Activated CD8-positive, alpha-beta memory T cell treated with anti-CD3 and anti-CD28 coated beads for 4 hours (primary cell): Measurements from ENCODE around the gene COQ7.
A peak's percentile ranks its signal among the peaks of the same experiment; 100 is the strongest.

Experiments used
- DNase-seq, 2 donors: peaks; one replicate each; pipeline ENCODE4 v3.0.0-alpha.2; 2020; ENCODE audit warnings: low read depth in 2 of 2

Gene COQ7

DNA sequence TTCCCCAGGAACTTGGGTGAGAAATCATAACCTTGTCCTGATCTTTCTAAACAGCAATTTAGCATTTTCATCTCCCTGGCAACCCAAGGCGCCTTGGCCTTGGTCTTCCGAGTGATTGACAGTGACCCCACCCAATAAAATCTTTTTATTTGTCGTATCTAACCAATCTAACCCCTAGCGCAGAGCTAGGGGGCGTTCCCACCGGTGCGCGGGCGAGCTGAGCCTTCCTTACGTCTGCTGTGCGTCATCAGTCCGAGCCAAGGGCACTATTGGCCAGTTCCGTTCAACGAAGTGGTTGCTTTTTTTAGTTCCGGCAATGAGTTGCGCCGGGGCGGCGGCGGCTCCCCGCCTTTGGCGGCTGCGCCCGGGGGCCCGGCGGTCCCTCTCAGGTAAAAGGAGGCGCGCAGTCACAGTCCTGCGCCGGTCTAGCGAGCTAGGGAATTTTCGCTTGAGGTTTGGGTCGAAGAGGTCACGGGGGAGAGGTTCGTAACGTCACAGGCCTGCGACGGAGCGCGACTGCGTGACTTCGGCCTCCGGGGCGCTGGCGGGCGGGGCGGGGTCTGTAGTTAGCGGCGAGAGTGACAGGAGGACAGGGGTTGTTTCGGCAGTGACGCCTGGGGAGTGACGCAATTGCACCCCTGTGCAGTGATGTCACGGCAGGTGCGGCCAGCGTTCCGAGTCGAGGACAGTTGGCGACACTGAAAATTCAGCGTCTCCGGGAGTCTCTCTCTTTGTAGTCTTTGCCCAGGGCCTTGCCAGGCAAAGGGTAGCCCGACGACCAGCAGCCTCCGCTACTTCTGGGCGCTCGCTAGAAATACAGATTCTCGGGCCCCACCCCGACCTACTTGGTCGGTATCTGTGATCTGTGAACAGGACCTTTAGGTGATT, at the start of gene COQ7:
Gene COQ7, plus strand, starts transcription at position 266 of the 888 bp plus-strand sequence. Its CDS starts 51 bp downstream, at position 317.
- DNase-seq = peak; percentile 95 to 97

DNA sequence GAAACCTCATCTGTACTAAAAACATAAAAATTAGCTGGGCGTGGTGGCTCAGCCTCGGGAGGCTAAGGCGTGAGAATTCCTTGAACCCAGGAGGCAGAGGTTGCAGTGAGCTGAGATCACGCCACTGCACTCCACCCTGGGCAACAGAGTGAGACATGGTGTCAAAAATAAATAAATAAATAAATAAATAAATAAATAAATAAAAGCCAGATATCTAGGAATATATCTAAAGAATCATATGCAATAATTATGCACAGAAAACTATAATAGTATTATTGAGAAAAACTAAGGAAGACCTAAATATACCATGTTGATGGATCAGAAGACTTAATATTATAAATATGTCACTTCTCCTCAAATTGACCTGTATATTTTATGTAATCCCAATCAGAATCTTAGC, 46.7 kb upstream of the COQ7 start:
- no peak for DNase-seq

DNA sequence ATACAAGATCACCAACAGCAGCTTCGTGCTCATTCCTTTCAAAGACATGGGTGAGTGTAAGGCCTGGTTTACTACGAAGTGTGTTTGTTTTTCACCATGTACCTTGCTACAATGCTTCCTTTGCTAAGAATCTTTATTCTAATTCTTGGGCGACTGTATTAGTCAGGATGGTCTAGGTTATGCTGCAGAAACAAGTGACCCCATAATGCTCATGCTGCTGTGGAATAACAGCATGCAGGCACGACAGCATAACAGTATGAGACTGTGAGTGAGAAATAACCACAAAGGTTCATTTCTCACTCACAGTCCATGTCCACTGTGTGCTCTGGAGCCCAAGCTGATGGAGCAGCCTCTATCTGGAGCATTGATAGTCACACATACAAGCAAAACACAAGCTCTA, 45.7 kb upstream of the COQ7 start:
- no peak for DNase-seq

DNA sequence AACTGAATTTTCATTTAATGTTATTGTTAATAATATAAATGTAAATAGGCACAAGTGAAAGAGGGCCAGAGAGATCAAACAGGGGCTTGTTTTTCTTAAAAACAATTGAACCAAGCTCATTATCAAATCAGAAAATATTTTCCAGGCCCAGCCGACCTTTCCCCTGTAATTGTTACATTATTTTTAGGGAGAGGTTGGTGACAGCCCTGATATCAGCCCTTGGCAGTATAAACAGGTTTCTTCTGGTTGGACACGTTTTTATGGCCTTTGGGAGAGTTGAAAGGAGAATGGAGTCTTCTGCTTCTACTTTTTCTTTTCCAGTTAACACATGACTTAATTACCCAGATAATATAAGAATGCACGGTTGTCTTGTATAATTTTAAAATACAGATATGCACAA, 40.0 kb upstream of the COQ7 start:
- no peak for DNase-seq

DNA sequence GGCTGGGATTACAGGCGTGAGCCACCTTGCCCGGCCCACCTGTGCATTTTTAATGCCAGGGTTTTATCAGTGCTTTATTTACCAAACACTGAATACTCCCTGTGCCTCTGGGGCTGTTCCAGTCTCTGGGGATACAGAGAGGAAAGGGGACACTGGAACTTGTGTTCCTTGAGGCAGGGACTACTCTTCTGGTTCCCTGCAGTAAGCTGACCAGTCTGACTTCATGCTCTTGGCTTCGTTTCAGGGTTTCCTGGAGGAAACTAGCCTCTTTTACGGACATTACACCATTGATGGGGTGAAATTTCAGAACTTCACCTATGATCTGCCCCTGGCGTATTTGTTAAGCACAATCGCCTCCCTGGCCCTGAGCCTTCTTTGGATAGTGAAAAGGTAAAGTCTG, 37.4 kb upstream of the COQ7 start:
- DNase-seq = no peak

DNA sequence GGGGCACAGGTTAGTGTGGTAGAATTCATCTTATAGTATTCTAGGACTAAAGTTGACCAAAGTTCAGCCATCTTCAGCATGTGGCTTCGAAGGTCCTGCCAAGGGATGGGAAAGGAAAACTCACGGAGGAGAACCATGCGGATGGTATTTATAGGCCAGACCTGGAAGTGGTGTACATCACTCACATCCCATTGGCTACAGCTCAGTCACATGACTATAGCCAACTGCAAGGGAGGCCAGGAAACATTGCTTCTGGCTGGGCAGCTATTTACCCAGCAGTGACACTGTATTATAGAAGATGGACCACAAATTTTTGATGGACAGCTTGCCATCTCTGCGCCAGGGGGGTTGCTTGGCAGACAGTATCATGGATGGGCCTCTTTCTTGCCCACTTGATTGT, 35.7 kb upstream of the COQ7 start:
- DNase-seq = no peak

DNA sequence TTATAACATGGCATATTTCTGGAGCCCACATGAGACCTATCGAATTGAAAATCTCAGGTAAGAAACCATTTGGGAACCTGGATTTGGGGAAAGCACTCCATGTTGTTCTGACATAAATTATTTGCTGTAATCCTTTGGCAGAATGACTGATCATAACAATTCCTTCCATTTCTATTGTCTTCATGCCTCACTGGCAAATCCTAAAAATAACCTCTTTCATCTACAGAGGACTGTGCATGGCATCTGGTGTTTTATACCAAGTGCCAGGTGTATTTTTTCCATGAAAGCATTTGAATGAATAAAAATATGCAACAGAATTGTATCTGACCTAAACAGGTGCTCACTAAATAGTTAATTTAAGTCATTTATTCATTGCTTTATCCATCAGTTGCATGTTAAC, 33.7 kb upstream of the COQ7 start:
- no peak for DNase-seq

DNA sequence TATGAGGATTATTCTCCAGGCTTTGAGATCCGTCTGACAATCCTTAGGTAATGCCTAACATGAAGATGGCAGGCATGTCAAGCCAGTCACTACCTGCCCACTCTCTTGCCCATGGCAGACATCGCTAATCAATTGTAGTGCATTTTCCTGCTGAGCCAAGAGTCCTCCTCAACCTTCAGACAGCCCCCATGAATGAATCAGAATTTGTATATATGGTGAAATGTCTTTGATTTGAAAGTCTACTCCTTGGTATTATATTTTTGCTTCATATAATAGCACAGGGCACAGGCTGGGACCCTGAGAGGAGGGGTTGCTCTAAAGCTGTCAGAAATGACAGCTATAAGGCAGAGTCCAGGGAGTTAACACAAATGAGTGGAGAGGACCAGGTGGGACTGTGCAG, 27.0 kb upstream of the COQ7 start:
- no peak for DNase-seq

DNA sequence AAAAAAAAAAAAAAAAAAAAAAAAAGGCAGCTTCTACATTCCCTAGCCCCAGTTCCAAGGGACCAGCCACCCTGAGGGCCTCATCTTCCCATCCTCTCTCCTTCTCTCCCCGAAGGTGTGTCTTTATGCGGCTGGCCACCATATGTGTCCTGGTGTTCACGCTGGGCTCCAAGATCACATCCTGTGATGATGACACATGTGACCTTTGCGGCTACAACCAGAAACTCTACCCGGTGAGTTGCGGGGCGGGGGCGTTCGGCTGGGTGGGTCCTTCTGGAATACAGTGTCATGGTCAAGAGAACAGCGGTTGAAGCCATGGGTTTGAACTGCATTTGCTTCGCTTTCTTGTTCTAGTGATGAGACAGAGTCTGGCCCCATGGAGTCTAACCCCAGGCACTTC, 22.6 kb upstream of the COQ7 start:
- DNase-seq = no peak

DNA sequence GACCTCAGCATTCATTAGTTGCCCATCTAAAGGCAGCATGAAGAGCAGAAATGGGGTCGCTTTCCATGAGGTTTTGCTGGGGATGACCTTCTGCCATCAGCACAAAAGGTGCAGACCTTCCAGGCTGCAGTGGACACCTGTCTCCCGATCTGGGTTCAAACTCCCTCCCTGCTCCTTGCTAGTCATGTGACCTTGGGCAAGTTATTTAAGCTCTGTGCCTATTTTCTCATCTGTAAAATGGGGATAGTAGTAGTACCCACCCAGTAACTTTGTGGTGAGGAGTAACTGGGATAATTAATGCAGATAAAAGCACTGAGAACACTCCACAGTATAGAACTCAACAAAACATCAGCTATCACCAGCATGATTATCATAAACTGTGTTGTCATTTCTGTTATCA, 21.4 kb upstream of the COQ7 start:
- no peak for DNase-seq

DNA sequence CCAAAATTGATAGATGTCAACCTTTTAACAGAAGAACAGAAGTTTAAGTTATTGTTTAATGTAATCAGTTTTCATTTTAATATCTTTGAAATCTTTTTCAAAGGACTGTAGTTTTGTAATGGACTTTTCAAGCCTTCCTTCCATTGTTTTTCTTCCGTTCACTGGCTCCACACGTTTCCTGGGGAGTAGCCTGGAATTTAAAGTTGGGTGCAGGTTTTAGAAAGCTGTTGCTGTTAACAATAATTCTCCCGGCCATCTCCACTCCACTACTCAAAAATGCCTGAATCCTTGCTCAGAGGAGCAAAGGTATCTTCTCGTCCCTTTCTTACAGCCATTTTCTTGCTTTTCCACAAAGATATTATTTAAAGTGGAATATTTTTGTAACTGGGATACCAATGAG, 4.7 kb upstream of the COQ7 start:
- DNase-seq = no peak

DNA sequence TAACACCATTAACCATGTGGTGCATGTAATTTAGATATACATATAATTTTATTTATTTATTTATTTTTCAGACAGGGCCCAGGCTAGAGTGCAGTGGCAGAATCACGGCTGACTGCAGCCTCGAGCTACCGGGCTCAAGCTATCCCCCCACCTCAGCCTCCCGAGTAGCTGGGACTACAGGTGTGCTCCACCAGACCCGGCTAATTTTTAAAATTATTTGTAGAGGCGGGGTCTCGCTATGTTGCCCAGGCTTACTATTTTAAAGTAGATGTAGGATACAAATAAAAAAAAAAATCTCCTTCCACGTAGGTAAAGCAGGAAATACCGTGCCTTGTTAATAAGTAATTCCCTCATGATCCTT, 446 bp upstream of the COQ7 start:
- no peak for DNase-seq

DNA sequence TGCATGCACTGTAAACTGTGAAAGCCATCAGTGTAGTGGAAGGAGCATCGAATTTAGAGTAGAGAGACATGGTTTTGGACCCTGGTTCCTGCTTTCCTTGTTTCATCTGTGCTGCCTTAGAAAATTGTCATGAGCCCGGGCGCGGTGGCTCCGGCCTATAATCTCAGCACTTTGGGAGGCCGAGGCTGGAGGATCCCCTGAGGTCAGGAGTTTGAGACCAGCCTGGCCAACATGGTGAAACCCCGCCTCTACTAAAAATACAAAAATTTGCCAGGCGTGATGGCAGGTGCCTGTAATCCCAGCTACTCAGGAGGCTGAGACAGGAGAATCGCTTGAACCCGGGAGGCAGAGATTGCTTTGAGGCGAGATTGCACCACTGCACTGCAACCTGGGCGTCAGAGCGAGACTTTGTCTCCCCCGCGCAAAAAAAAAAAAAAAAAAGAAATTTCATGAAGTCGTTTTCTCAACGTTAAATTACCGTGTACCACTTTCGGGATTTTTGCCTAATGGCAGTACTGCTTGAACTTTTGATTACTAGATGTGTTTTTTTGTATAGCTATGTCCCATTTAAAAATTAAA, 912 bp downstream of the COQ7 start:
- no peak for DNase-seq

DNA sequence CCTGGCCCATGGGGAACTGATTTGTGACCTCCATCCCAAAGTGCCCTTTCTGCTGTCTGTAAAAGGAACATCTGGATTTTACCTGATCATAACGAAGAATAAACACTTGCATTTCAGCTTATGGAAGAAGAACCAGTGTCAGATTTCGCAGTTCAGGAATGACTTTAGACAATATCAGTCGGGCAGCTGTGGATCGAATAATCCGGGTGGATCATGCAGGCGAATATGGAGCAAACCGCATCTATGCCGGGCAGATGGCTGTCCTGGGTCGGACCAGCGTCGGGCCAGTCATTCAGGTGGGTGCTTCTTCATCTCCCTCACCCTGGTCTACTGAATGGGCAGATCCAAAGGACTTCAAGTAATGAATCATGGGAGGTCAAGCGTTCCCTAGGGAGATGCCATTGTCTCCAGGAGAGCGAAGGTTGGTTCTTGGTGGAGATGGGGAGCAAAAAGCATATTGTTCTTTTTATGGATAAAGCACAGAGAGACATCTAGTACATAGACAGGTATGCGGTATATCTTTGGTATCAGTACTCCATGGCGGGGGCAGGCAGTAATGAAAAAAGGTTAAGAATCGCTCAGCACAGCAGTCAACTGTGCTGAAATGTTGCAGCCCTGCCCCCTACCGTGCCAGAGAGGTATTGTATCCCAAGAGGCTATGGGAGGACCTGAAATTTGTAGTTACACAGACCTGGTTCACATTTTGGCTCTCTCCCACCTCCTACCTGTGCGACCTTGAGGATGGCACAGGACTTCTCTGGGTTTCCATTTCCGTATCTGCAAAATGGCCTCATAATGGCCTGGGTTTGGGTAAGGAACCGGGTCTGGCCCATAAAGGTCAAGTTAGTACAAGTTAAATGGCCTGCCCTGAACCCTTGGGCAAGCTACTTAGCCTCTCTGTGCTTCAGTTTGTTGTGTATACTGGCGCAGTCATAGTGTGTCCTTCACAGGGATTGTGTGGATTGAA, 4.7 kb downstream of the COQ7 start:
- peak in 1 of 2 donors; percentile 5 for DNase-seq

DNA sequence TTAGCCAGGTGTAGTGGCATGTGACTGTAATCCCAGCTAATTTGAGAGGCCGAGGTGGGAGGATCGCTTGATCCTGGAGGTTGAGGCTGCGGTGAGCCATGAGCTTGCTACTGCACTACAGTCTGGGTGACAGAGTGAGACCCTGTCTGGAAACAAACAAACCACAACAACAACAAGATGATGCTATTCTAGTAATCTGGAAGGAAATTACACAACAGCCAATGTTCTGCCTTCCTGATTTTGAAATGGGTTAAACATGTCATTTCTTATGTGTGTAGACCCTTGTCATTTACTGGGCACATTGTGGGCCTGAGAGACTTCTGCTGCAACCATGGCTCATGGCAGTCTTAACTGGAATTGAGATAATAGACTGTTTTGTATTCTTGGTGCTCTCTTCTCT, 5.9 kb downstream of the COQ7 start:
- no peak for DNase-seq

DNA sequence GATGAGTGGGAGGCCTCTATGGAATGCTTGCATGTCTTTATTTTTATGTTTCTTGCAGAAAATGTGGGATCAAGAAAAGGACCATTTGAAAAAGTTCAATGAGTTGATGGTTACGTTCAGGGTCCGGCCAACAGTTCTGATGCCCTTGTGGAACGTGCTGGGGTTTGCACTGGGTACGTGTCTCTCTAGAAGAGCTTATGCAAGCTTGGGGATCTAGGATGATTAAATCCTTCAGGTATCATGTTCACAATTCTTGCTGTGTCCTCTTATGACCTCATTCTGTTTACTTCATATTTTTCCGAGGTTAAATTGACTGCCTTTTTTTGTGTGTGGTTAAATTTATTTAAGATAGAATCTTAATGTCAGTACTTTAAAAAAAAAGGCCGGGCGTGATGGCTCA, 6.4 kb downstream of the COQ7 start:
- no peak for DNase-seq

DNA sequence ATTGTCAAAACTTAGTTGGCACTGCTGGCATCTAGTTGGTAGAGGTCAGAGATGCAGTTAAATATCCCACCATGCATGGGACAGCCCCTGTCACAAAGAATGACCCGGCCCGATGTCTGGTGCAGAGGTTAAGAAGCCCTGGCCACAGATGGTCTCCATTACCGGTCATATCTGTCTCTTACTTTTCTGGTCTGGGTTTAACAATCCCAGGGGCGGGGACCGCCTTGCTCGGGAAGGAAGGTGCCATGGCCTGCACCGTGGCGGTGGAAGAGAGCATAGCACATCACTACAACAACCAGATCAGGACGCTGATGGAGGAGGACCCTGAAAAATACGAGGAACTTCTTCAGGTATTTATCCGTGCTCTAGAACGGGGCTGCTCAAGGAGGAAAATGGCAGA, 8.1 kb downstream of the COQ7 start:
- DNase-seq = no peak

DNA sequence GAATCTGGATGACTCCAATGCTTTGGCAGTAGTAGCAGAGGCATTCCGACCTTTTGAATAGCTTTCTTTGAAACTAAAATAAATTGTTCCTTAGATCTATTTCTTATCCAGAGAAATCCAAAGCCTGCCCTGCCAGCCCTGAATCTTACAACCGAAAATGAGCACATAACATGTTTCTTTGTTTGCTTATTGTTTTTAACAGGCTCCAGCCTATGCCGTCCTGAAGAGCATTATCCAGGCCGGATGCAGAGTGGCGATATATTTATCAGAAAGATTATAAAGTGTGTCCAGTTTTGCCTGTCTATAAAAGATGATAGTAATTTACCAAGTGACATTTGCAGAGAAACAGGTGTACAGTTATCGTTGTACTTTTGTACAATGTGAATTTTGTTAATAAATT, 10.5 kb downstream of the COQ7 start:
- DNase-seq = no peak

DNA sequence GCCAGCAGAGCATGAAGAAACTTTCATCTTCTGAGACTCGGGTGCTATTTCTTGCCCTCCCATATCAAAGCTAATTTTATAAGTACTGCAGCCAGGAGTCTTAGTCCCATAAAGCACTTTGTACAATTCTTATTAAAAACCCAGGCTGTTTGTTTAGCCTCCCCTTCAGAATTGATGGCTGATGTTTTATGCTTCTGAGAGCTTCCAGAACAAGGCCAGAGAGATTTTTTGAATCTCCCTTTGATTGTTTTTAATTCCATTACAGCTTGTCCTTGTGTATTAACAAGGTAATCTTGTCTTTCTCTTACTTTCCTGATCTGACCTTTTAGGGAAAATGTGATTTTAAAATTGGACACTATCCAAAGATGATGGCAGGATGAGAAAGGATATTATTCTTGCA, 16.3 kb downstream of the COQ7 start:
- no peak for DNase-seq

DNA sequence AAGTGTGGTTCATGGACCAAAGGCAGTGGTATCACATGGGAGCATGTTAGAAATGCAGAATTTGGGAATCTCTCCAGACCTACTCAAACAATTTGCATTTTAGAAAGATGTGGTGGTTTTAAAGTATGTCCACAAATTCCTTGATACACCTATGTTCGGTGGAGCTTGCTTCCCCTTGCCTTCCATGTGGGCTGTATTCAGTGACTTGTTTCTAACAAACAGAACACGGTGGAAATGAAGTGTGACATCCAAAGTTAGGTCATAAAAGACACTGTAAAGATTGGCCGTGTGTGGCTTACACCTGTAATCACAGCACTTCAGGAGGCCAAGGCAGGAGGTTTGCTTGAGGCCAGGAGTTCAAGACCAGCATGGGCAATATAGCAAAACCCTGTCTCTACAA, 16.7 kb downstream of the COQ7 start:
- no peak for DNase-seq

DNA sequence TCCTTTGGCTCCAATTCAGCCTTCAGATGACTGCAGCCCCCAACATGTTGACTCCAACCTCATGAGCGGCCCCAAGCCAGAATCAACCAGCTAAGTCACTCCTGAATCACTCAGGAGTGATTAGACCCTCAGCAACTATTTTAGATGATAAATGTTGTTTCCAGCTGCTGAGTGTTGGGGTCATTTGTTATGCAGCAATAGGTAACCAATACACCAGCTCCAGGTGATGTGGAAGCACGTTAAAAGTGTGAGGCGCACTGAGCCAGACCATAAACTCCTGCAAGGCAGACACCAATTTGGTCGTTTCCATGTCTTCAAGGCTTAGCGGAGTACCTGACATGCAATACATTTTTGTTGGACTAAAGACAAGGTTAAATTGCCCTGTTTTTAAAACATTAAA, 17.5 kb downstream of the COQ7 start:
- DNase-seq = no peak

DNA sequence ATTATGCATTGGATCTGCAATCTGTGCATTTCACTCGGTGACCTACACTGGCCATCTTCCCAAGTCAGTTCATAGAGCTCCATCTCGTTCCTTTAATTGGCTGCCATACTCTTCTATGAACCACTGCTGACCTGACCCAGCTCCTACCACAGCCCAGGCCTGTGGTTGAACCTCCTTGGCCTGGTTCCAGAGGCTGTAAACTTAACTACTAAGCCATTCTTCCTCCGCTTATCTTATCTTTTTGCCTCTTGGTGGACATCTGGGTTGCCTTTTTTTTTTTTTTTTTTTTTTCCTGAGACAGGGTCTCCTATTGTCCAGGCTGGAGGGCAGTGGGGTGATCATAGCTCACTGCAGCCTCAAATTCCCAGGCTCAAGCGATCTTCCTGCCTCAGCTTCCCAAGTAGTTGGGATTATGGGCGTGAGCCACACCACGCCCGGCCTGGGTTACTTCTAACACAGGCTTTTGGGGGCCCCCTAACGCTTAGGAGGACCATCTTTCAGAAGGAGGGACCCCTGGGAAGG, 18.3 kb downstream of the COQ7 start:
- no peak for DNase-seq
